HG02678 (cell line): Measurements from ENCODE around the gene RNFT2.

Experiments used
- ATAC-seq: cut with Tn5 transposase; IDR thresholded peaks from one replicate; pipeline ENCODE4 v1.9.1; 2021; ENCODE audit warnings: mild to moderate bottlenecking, moderate library complexity; ENCODE audit not compliant: unreplicated experiment

Gene RNFT2

DNA sequence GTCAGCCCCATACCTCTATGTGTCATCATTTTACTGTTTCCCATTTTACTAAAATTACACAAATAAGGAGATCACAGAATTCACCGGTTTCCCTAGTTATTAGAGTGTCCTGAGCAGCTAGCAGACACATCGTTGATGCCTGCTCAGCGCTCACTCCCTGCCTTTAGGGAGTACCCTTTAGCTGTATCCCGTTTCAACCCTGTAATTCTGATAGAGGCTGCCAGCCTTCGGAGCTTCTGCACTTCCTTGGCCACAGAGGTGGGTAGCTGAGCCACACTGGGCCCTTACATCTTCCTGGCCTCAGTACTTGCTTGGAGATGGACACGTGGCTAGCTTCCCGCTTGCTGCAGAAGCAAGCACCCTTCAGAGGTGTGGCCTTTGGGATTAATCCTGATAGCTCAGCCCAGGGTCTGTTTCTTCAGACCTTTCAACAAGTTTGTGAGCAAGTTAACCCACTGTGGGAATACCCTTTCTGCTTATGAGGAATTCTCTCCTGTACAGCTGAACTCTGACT is 158.4 kb downstream of the RNFT2 start:
- no peak for ATAC-seq

DNA sequence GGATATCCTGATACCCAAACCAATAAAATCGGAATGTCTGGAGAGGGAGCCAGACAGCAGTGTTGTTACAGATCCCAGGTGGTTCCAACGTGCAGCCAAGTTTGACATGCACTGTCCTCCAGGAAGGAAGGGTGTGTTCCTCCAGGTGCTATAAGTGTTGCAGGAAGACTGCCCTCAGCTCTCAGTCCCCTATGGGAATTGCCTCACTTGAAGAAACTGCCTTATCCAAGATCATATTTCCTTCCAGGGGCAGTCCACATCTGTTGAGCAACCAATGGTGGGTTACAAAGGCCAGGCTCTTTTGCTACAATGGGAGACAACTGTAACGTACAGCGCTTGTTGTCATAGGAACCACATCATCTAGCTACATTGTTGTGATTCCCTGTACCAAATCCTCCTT is 159.4 kb downstream of the RNFT2 start:
- no peak for ATAC-seq

DNA sequence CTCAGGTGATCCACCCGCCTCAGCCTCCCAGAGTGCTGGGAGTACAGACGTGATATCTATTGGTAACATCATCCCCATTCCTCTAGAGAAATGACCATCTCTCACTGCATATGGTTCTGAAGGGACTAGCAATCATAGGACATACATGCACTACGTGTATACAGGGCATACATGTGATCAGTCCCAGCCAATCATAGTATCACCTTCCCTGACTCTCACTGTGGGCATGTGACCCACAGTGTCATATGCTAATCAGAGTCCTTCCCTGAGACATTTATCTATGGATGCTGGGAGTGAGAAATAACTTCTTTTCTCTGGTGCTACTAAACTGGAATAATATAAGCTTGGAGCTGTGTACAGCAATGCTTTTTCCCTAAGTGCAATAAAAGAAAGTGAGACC is 160.6 kb downstream of the RNFT2 start:
- no peak for ATAC-seq

DNA sequence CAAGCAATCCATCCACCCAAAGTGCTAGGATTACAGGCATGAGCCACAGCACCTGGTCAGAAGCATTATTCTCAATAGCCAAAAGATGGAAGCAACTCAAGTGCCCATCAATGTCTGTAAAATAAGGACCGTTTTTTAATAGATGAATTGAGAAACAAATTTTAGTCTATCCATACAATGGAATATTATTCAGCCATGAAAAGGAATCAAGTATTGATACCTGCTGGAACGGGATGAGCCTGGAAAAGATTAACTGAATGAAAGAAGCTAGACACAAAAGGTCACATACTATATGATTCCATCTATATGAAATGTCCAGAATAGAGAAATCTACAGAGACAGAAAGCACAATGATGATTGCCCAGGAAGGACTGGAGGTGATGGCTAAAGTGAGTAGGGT is 163.5 kb downstream of the RNFT2 start:
- ATAC-seq, result no peak
